HepG2 (cell line): ENCODE data around the gene CD248. TPM values are rescaled to one million over a fixed set of nuclear protein-coding genes. Genes with fewer than 3 reads are reported as not detected.

Source experiments
- ARID2 ChIP-seq: sonication (generic); formaldehyde crosslinking; IDR thresholded peaks from 2 replicates; pipeline ENCODE4 v1.8.1; 2022; ENCODE audit warnings: mild to moderate bottlenecking, missing genetic modification reagents, borderline replicate concordance
- DBP ChIP-seq: sonication (generic); formaldehyde crosslinking; IDR thresholded peaks from 2 replicates; pipeline ENCODE4 v1.4.0; 2020; ENCODE audit warnings: missing genetic modification reagents; ENCODE audit errors: not compliant biosample characterization
- HCFC1 ChIP-seq: fragments of 150-350 bp; IDR thresholded peaks from 2 replicates; pipeline ENCODE4 v1.6.1; 2014; ENCODE audit warnings: low read depth, low read length
- HES4 ChIP-seq: sonication (generic); formaldehyde crosslinking; IDR thresholded peaks from 2 replicates; pipeline ENCODE4 v1.9.0; 2021; ENCODE audit warnings: mild to moderate bottlenecking, missing genetic modification reagents, borderline replicate concordance
- HNRNPL ChIP-seq: fragments of 200-400 bp; formaldehyde crosslinking; IDR thresholded peaks from 2 replicates; pipeline ENCODE4 v1.6.1; 2017; ENCODE audit warnings: mild to moderate bottlenecking, low read depth, low read length
- KDM1A ChIP-seq: IDR thresholded peaks from 2 replicates; pipeline ENCODE4 v1.6.1; 2016; ENCODE audit warnings: missing compliant biosample characterization
- KDM3A ChIP-seq: IDR thresholded peaks from 2 replicates; pipeline ENCODE4 v1.6.1; 2018; ENCODE audit warnings: low read depth, missing compliant biosample characterization
- NCOA5 ChIP-seq: sonication (generic); formaldehyde crosslinking; IDR thresholded peaks from 2 replicates; pipeline ENCODE4 v1.4.0; 2020; ENCODE audit warnings: missing genetic modification reagents
- PBX3 ChIP-seq: sonication (generic); formaldehyde crosslinking; IDR thresholded peaks from 2 replicates; pipeline ENCODE4 v1.8.1; 2023; ENCODE audit warnings: missing genetic modification reagents, inconsistent platforms, borderline replicate concordance
- RBM39 ChIP-seq: fragments of 200-400 bp; formaldehyde crosslinking; IDR thresholded peaks from one replicate; pipeline ENCODE4 v1.6.1; 2018; ENCODE audit warnings: antibody characterized with exemption, mild to moderate bottlenecking, low read depth, low read length; ENCODE audit not compliant: poor library complexity, severe bottlenecking
- RELA ChIP-seq: sonication (generic); formaldehyde crosslinking; IDR thresholded peaks from 2 replicates; pipeline ENCODE4 v1.4.0; 2020; ENCODE audit warnings: missing genetic modification reagents
- SCMH1 ChIP-seq: sonication (generic); formaldehyde crosslinking; IDR thresholded peaks from 2 replicates; pipeline ENCODE4 v1.9.0; 2021; ENCODE audit warnings: missing genetic modification reagents, mild to moderate bottlenecking, borderline replicate concordance
- SP2 ChIP-seq: sonication (generic); formaldehyde crosslinking; IDR thresholded peaks from 2 replicates; pipeline ENCODE4 v1.5.1; 2020; ENCODE audit warnings: mild to moderate bottlenecking, missing genetic modification reagents
- SUZ12 ChIP-seq: fragments of 150-350 bp; IDR thresholded peaks from 2 replicates; pipeline ENCODE4 v1.6.1; 2014; ENCODE audit warnings: low read depth, low read length
- THAP8 ChIP-seq: sonication (generic); formaldehyde crosslinking; IDR thresholded peaks from 2 replicates; pipeline ENCODE4 v1.5.1; 2020; ENCODE audit warnings: missing genetic modification reagents, mild to moderate bottlenecking, borderline replicate concordance
- ZBTB33 ChIP-seq: sonication (generic); formaldehyde crosslinking; IDR thresholded peaks from 2 replicates; pipeline ENCODE4 v1.4.0; 2020; ENCODE audit warnings: missing genetic modification reagents
- ZHX1 ChIP-seq: sonication (generic); formaldehyde crosslinking; IDR thresholded peaks from 2 replicates; pipeline ENCODE4 v1.8.1; 2022; ENCODE audit warnings: low read depth, mild to moderate bottlenecking, missing genetic modification reagents
- ZNF10 ChIP-seq: sonication (generic); formaldehyde crosslinking; IDR thresholded peaks from 2 replicates; pipeline ENCODE4 v1.4.0; 2020; ENCODE audit warnings: mild to moderate bottlenecking, low read depth, missing genetic modification reagents, borderline replicate concordance
- ZNF331 ChIP-seq: sonication (generic); formaldehyde crosslinking; IDR thresholded peaks from 2 replicates; pipeline ENCODE4 v1.4.0; 2020; ENCODE audit warnings: missing genetic modification reagents
- ZNF598 ChIP-seq: sonication (generic); formaldehyde crosslinking; IDR thresholded peaks from 2 replicates; pipeline ENCODE4 v1.5.1; 2020; ENCODE audit warnings: mild to moderate bottlenecking, missing genetic modification reagents, borderline replicate concordance
- ZNF616 ChIP-seq: sonication (generic); formaldehyde crosslinking; IDR thresholded peaks from 2 replicates; pipeline ENCODE4 v1.5.0; 2020; ENCODE audit warnings: low read depth, mild to moderate bottlenecking, missing genetic modification reagents
- ZNF713 ChIP-seq: sonication (generic); formaldehyde crosslinking; IDR thresholded peaks from 2 replicates; pipeline ENCODE4 v1.4.0; 2020; ENCODE audit warnings: mild to moderate bottlenecking, missing genetic modification reagents
- polyA plus RNA-seq, 8 experiments: library from polyadenylated mRNA; depleted of rRNA in 3 of 8; stranded (reverse) in 7 of 8; unstranded in 1 of 8; fragments of >200 nt; fragmentation: Illumina TruSeq in 4 of 8; extraction: Trizol in 4 of 8; gene quantifications; 2 replicates each; pipeline versions ENCODE4 v1.2.1 to v1.2.3, GENCODE V29; 2011 to 2016; ENCODE audit warnings: low read depth in 4 of 8, missing spikeins in 1 of 8, mixed read lengths in 1 of 8; ENCODE audit not compliant: insufficient read depth in 1 of 8
- total RNA-seq, 5 experiments: library from RNA; depleted of rRNA; stranded (reverse); fragments of >200 nt; fragmentation: Illumina TruSeq; extraction: Trizol; gene quantifications; 2 replicates each; pipeline ENCODE4 v1.2.3, GENCODE V29; 2016; ENCODE audit warnings: low read depth in 1 of 5

CD248 gene
- total and polyA plus RNA-seq, 2 of the 13 experiments (the other 11 are each of a cell fraction or from before 2014, with no cell fraction given) = 0.25 to 0.35 TPM

GRCh38 chr11:66268244-66268951 lies 48.4 kb downstream of the CD248 start, which contains the start of gene RAB1B (continued):
- TF ChIP-seq ZHX1 (peak; percentile 46; the same call in 1 of the 2 replicates), ZNF10 (CRISPR knock-in tag) (no peak), HCFC1 (peak; percentile 94), ARID2 (CRISPR knock-in tag) (no peak), NCOA5 (no peak), KDM3A (CRISPR knock-in tag) (0 out of 2 replicates have a peak, but pooled peaks have one; percentile 53), SP2 (CRISPR knock-in tag) (no peak), DBP (CRISPR knock-in tag) (no peak), THAP8 (0 out of 2 replicates have a peak, but pooled peaks have one; percentile 30), RELA (CRISPR knock-in tag) (no peak), ZNF616 (CRISPR knock-in tag) (peak; percentile 65; the same call in 1 of the 2 replicates), HNRNPL (no peak), ZNF713 (CRISPR knock-in tag) (0 out of 2 replicates have a peak, but pooled peaks have one; percentile 18), PBX3 (CRISPR knock-in tag) (no peak), SUZ12 (peak; percentile 80), HES4 (CRISPR knock-in tag) (0 out of 2 replicates have a peak, but pooled peaks have one; percentile 11), RBM39 (no peak), SCMH1 (CRISPR knock-in tag) (no peak), ZNF598 (CRISPR knock-in tag) (no peak), ZBTB33 (CRISPR knock-in tag) (no peak), KDM1A (CRISPR knock-in tag) (no peak), ZNF331 (CRISPR knock-in tag) (no peak; the same call in 1 of the 2 replicates)
